HG03565 (cell line): ENCODE measurements around the gene PTGIR.

Experiments used
- ATAC-seq: cut with Tn5 transposase; IDR thresholded peaks from one replicate; pipeline ENCODE4 v1.9.1; 2021; ENCODE audit warnings: mild to moderate bottlenecking, moderate library complexity; ENCODE audit not compliant: unreplicated experiment

PTGIR gene

GRCh38 chr19:46616631-46617322 lies 8.1 kb downstream of the PTGIR start:
- no peak for ATAC-seq

DNA sequence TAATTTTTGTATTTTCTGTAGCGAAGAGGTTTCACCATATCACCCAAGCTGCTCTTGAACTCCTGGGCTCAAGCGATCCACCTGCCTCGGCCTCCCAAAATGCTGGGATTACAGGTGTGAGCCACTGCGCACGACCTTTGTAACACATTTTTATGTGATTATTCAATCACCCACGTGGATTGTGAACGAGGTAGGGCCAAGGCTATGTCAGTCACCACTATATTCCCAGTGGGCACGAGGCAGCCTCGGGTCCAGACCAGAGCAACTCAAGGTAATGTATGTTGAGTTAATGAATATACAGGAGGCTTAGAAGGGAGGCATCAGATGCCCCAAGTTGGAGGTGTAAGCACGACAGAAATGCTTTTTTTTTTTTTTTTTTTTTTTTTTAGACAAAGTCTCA lies 8.9 kb downstream of the PTGIR start:
- no peak for ATAC-seq

- no peak for ATAC-seq
Measured at GRCh38 chr19:46614114-46614722, 10.7 kb downstream of the PTGIR start.

GRCh38 chr19:46613525-46613924 lies 11.4 kb downstream of the PTGIR start:
- no peak for ATAC-seq

DNA sequence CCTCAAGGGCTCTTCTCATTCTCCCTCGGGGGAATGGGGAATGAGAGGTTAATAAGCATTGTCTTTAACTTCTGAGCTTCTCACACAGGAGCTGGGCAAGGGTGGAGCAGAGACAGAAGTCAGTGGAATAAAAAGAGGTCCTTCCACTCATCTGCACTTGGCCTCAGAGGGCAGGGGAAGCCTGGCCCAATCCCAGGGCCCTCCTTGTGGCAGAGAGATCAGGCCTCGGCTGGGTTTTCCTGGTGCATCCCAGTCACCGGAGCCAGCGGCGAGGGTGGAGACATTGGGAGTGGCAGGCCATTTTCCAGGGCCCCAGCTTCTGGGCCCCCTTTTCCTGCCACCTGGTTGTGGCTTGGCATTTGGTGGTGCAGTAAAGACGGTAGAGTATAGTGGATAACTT lies 13.1 kb downstream of the PTGIR start:
- no peak for ATAC-seq

DNA sequence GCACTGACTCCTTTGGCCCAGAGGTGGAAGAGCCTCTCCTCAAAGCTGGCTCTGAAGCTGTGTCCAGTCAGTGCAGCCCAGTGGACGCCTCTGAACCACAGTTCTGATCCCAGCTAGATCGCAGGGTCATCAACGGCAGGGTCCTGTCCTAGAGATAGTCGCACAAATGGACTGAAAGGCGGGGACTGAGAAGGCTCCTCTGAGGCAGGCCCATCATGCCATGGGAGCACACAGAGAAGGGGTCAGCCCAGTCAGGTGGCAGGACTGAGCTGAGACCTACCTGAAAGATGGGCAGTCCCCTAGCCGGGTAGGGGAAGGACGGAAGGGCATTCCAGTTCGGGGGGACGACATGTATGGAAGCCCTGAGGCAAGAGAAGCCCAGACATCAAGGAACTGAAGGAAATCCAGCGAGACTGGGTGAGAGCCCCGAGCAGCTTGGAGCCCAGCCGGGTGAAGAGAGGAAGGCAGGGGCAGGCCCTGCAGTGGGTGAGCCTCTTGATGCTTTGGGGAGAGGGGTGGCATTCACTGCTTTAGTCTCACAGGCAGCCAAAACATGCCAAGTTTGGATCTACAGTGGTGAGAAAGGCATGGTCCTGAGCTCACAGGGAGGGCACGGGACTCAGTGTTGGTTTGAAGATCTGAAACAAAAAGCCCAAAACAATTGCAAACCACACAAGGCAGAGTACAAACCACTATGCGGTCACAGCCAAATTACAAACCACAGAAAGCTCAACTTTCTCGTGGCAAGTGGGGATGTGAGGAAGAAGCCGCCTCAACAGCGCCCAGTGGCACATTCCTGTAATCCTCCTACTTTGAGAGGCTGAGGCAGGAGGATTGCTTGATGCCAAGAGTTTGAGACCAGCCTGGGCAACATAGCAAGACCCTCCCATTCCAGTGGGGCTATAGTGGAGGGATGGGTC lies 13.8 kb downstream of the PTGIR start:
- ATAC-seq, result no peak

DNA sequence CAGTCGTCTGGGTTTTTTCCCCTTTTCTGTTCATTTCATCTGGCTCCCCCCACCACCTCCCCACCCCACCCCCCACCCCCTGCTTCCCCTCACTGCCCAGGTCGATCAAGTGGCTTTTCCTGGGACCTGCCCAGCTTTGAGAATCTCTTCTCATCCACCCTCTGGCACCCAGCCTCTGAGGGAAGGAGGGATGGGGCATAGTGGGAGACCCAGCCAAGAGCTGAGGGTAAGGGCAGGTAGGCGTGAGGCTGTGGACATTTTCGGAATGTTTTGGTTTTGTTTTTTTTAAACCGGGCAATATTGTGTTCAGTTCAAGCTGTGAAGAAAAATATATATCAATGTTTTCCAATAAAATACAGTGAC lies 14.5 kb downstream of the PTGIR start:
- ATAC-seq, result no peak

GRCh38 chr19:46609511-46610412 lies 15.1 kb downstream of the PTGIR start:
- no peak for ATAC-seq

GRCh38 chr19:46608581-46609345 lies 16.1 kb downstream of the PTGIR start:
- no peak for ATAC-seq

DNA sequence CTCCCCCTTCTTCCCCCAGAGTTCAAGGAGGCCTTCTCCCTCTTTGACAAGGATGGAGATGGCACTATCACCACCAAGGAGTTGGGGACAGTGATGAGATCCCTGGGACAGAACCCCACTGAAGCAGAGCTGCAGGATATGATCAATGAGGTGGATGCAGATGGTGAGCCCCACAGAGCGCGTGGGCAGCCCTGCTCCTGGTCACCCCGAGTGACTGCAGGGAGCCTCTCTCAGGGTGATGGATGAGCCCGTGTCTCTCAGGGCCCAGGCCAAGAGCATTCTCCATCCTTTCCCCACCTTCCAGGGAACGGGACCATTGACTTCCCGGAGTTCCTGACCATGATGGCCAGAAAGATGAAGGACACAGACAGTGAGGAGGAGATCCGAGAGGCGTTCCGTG lies 16.7 kb downstream of the PTGIR start:
- ATAC-seq, result no peak

GRCh38 chr19:46607448-46607841 lies 17.4 kb downstream of the PTGIR start:
- no peak for ATAC-seq

- ATAC-seq, result no peak
Measured at GRCh38 chr19:46606681-46607447, 18.0 kb downstream of the PTGIR start.

- ATAC-seq, result no peak
Measured at GRCh38 chr19:46606019-46606418, 18.9 kb downstream of the PTGIR start.

DNA sequence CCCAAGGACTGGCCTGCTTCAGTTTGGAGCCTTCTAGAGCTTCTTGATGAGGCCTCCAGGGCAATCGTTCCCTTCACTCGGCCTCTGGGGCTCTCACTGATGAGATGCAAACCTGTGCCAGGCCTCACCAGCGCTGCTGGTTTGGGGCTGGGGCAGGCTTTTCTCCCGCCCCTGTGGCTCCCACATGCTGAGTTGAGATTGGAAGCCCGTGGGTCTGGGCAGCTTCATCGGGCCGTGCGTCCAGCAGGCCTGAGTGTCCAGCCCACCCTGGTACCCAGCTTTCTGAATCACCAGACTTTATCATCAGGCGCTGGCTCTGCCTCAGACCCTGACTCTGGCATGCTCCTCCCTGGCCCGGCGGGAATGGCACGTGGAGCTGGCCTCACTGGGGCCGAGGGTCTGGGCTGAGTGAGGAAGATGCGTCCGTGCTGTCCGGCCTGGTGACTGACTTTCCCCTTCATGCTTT lies 19.5 kb downstream of the PTGIR start:
- ATAC-seq, result no peak

GRCh38 chr19:46604781-46605355 lies 20.0 kb downstream of the PTGIR start:
- ATAC-seq, result no peak

DNA sequence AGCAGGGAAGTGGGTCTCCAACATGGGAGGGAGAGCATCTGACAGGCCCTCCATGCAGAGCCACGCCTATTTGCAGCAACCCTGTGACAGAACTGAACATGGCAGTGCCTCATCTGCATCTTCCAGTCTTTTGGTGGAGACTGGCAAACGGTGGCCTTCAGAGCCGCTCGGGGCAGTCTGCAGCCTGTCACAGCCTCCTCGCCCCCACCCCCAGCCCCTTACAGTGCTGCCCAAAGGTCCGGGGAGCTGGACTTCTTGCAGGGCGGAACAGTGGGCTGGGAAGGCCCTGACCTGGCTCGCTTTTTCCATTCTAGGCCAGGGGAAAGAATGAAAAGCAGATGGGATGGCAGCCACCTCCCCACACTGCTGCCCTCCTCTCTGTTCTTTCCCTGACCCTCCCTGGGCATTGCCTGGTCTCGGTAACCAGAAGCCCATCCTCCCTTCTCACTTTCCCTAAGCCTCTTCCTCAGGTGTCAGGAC lies 21.1 kb downstream of the PTGIR start:
- no peak for ATAC-seq

GRCh38 chr19:46603195-46603637 lies 21.7 kb downstream of the PTGIR start:
- no peak for ATAC-seq

DNA sequence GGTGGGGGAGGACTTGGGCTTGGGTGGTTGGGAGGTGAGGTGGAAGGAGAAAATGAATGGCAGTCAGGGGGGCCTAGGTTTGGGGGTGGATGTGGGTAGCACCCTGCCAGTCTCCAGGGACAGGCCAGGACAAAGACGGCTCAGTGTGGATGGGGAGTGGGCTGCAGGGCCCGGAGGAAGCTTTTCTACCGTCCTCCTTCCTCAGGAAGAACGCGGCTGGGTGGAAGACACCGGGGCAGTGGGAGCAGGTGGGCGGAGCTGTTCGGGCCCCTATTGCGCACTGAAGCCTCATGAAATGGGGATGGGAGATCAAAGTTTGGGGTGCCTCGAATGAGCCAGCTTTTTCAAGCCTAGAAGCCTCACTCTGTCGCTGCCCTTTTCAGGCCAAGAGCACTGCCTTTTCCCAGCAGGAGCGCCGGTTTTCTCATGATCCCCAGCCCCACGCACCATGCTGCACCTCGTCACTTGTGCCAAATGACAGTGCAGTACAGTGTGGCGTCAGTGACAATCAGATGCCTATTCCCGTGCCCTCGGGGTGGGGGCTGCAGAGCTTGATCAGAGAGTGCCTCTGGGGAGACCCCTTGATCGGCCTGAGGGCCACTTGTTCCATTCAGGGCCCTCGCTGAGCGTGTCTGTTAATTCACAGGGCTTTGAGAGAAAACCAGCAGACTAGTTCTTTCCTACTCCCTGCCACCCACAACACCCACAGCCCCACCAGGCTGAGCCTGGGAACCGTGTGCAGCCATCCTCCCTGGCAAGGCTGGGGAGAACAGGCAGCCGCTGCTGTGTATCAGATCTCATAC lies 22.3 kb downstream of the PTGIR start:
- no peak for ATAC-seq
